Upper lobe of left lung (tissue), 6 donors: ENCODE results near the gene NXPE3. TPM values are rescaled to one million over a fixed set of nuclear protein-coding genes. Genes with fewer than 3 reads are reported as not detected.

Experiments used
- ATAC-seq, 2 donors: fragments of 200-7000 bp; cut with Tn5 transposase; one replicate each; pipeline ENCODE4 v1.9.1; 2022; ENCODE audit warnings: mild to moderate bottlenecking in 2 of 2, moderate library complexity in 2 of 2; ENCODE audit not compliant: low FRiP score in 2 of 2
- DNase-seq, 2 donors: peaks; one replicate each; pipeline ENCODE4 v3.0.0-alpha.2; 2019 to 2020
- H3K27ac ChIP-seq, 4 donors: fragments of 200-600 bp; sonication (generic); one replicate each; pipeline ENCODE4 v1.5.1; 2016 to 2019
- H3K27me3 ChIP-seq, 4 donors: fragments of 200-600 bp; sonication (generic); one replicate each; pipeline ENCODE4 v1.5.1; 2017 to 2019
- H3K36me3 ChIP-seq, 4 donors: fragments of 200-600 bp; sonication (generic); one replicate each; pipeline ENCODE4 v1.5.1; 2016 to 2019
- H3K4me1 ChIP-seq, 4 donors: fragments of 200-600 bp; sonication (generic); one replicate each; pipeline ENCODE4 v1.5.1; 2018 to 2019
- H3K4me3 ChIP-seq, 4 donors: fragments of 200-600 bp; sonication (generic); one replicate each; pipeline ENCODE4 v1.5.1; 2017 to 2019; ENCODE audit warnings: mild to moderate bottlenecking in 2 of 4, moderate library complexity in 1 of 4
- H3K9me3 ChIP-seq, 4 donors: fragments of 200-600 bp; sonication (generic); one replicate each; pipeline ENCODE4 v1.5.1; 2018 to 2019
- CTCF ChIP-seq, 6 experiments: fragments of 450-650 bp in 4 of 6; fragments of 200-600 bp in 2 of 6; sonication (generic) in 2 of 6; IDR thresholded peaks; one replicate each; pipeline ENCODE4 v1.5.1; 2016 to 2019; ENCODE audit warnings: antibody characterized with exemption in 6 of 6
- EP300 ChIP-seq, 4 donors: sonication (generic); formaldehyde crosslinking; IDR thresholded peaks; one replicate each; pipeline ENCODE4 v1.5.1; 2017; ENCODE audit warnings: antibody characterized with exemption in 4 of 4, control low read depth in 2 of 4
- POLR2A ChIP-seq, 4 donors: fragments of 450-650 bp; IDR thresholded peaks; one replicate each; pipeline ENCODE4 v1.5.1; 2016 to 2017; ENCODE audit warnings: antibody characterized with exemption in 4 of 4, mild to moderate bottlenecking in 2 of 4
- POLR2AphosphoS5 ChIP-seq, 2 donors: sonication (generic); formaldehyde crosslinking; IDR thresholded peaks; one replicate each; pipeline ENCODE4 v1.5.1; 2017; ENCODE audit warnings: antibody characterized with exemption in 2 of 2
- WGBS, 2 donors: methylation state at CpG; one replicate each; pipeline ENCODE4 v1.1.5; 2017 to 2018; 5-methylcytosine and 5-hydroxymethylcytosine counted together
- total RNA-seq, 6 donors: library from RNA; depleted of rRNA in 4 of 6; stranded (reverse); fragments of >200 nt in 4 of 6; gene quantifications; one replicate each; pipeline versions ENCODE4 v1.1.0 to v1.2.1, GENCODE V29; 2016 to 2021
- donor health status: DM: no; HTN: no; CAD: no; lungs with moderate emphysema.
- donor health status: DM: no; HTN: yes; CAD: no; lungs with severe emphysema.

Gene NXPE3
- total RNA-seq, 6 donors from 2014 or later: 7.2 to 16.8 (median 15.5) TPM

- no peak for TF ChIP-seq POLR2A (IDR thresholded peaks at IDR 0.05)
- TF ChIP-seq CTCF (IDR thresholded peaks at IDR 0.05): no peak
- TF ChIP-seq EP300 (IDR thresholded peaks at IDR 0.05): no peak
- no peak for TF ChIP-seq POLR2AphosphoS5 (IDR thresholded peaks at IDR 0.05)
- Histone ChIP-seq H3K27ac (no peak overlapping the region), H3K4me1 (peaks cover 0 to 6% (median 0%) of the 10 kb centered on the region in 4 donors), H3K4me3 (no peak overlapping the region), H3K9me3 (no peaks in the 10 kb centered on the region), H3K27me3 (no peaks in the 10 kb centered on the region), H3K36me3 (peaks cover 0 to 24% (median 8%) of the 10 kb centered on the region in 4 donors)
- ATAC-seq: no peak
- WGBS, 2 donors: 88 to 93% methylated on average over 2 of the region's 2 CpGs
- no peak for DNase-seq
These were observed 23.2 kb downstream of the NXPE3 start for GRCh38 chr3:101802179-101802578.

DNA sequence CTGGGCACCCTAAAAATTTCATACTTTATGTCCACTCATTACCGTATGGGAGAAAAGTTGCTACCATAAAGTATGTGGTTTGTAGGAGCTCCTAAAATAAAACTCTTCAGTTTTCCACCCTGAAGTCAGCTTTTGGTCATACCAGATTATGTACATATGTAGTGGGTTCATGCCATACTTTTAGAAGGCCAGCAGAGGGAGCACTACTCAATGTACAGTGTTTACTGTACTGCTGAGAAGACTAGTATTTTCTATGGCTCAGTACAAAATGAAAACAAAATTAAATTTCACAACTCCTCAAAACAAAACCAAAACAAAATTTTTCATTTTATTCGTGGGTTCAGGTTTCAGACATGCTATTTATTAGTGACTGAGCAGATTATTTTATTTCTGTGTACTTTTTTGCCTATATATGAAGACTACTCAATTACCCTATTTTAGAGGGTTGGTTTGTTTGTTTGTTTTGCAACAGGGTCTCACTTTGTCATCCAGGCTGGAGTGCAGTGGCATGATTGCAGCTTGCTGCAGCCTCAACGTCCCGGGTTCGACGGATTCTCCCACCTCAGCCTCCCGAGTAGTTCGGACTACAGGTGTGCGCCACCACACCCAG is 24.3 kb downstream of the NXPE3 start:
- 77 to 80% methylated on average over 9 of the region's 9 CpGs for WGBS, 2 donors
- H3K27ac ChIP-seq: no peak overlapping the region
- H3K27me3 ChIP-seq: no peaks in the 10 kb centered on the region
- H3K4me3 ChIP-seq: no peak overlapping the region
- peaks cover 0 to 6% (median 0%) of the 10 kb centered on the region in 4 donors for H3K4me1 ChIP-seq
- H3K36me3 ChIP-seq: peaks cover 0 to 26% (median 8%) of the 10 kb centered on the region in 4 donors
- ATAC-seq (peak; percentile 92 to 95), DNase-seq (peak; percentile 13 to 58)
- TF ChIP-seq CTCF (IDR thresholded peaks at IDR 0.05) (peak; percentile 72 to 85 (median 78)), POLR2AphosphoS5 (IDR thresholded peaks at IDR 0.05) (no peak), POLR2A (IDR thresholded peaks at IDR 0.05) (no peak)
- no peaks in the 10 kb centered on the region for H3K9me3 ChIP-seq

DNA sequence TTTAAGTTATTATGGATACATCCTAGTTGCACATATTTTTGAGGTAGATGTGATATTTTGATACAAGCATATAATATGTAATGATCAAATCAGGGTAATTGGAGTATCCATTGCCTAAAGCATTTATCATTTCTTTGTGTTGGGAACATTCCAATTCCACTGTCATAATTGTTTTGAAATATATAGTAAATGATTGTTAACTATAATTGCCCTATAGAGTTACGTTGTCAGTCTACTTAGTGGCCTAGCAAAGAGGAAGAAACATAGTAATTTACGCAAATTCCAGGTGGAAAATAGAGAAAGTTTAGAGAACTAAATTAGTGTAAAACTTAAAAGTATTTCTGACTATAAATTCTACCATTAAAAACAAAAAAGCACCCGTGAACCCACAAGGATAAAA is 24.9 kb downstream of the NXPE3 start:
- ATAC-seq: no peak
- H3K27ac ChIP-seq: no peak overlapping the region
- H3K9me3 ChIP-seq: no peaks in the 10 kb centered on the region
- peaks cover 0 to 7% (median 0%) of the 10 kb centered on the region in 4 donors for H3K4me1 ChIP-seq
- no peak for DNase-seq
- H3K27me3 ChIP-seq: no peaks in the 10 kb centered on the region
- no peak for TF ChIP-seq POLR2AphosphoS5 (IDR thresholded peaks at IDR 0.05)
- no peak for TF ChIP-seq CTCF (IDR thresholded peaks at IDR 0.05)
- no peak for TF ChIP-seq EP300 (IDR thresholded peaks at IDR 0.05)
- TF ChIP-seq POLR2A (IDR thresholded peaks at IDR 0.05): no peak
- H3K4me3 ChIP-seq: no peak overlapping the region
- 82 to 88% methylated on average over 3 of the region's 3 CpGs for WGBS, 2 donors
- peaks cover 0 to 25% (median 8%) of the 10 kb centered on the region in 4 donors for H3K36me3 ChIP-seq

GRCh38 chr3:101806491-101806890 is 27.5 kb downstream of the NXPE3 start:
- ATAC-seq: no peak
- 93 to 100% methylated on average over 1 of the region's 1 CpG for WGBS, 2 donors
- Histone ChIP-seq H3K4me1 (peaks cover 4 to 19% (median 9%) of the 10 kb centered on the region in 4 donors), H3K36me3 (peaks cover 0 to 13% (median 4%) of the 10 kb centered on the region in 4 donors), H3K27me3 (no peaks in the 10 kb centered on the region), H3K4me3 (no peak overlapping the region), H3K9me3 (no peaks in the 10 kb centered on the region), H3K27ac (no peak overlapping the region)
- DNase-seq: no peak
- TF ChIP-seq POLR2A (IDR thresholded peaks at IDR 0.05): no peak
- TF ChIP-seq CTCF (IDR thresholded peaks at IDR 0.05): no peak
- no peak for TF ChIP-seq EP300 (IDR thresholded peaks at IDR 0.05)
- TF ChIP-seq POLR2AphosphoS5 (IDR thresholded peaks at IDR 0.05): no peak

GRCh38 chr3:101807888-101808287 is 28.9 kb downstream of the NXPE3 start:
- Histone ChIP-seq H3K9me3 (no peaks in the 10 kb centered on the region), H3K36me3 (peaks cover 0 to 9% (median 2%) of the 10 kb centered on the region in 4 donors), H3K4me3 (no peak overlapping the region), H3K27ac (no peak overlapping the region), H3K4me1 (peaks cover 4 to 19% (median 9%) of the 10 kb centered on the region in 4 donors), H3K27me3 (no peaks in the 10 kb centered on the region)
- 85 to 87% methylated on average over 2 of the region's 2 CpGs for WGBS, 2 donors
- TF ChIP-seq POLR2AphosphoS5 (IDR thresholded peaks at IDR 0.05) (no peak), CTCF (IDR thresholded peaks at IDR 0.05) (no peak), EP300 (IDR thresholded peaks at IDR 0.05) (no peak), POLR2A (IDR thresholded peaks at IDR 0.05) (no peak)
- ATAC-seq (no peak), DNase-seq (no peak)
